Stimulated activated CD8-positive, alpha-beta memory T cell treated with anti-CD3 and anti-CD28 coated beads, Interleukin-4, amount 100 ng/mL, for 4 hours (primary cell): Measurements from ENCODE around the gene YPEL2.

ENCODE experiments used
- DNase-seq, 2 donors: peaks; one replicate each; pipeline ENCODE4 v3.0.0-alpha.2; 2020; ENCODE audit warnings: low read depth in 2 of 2, low spot score in 1 of 2

The YPEL2 gene

DNA sequence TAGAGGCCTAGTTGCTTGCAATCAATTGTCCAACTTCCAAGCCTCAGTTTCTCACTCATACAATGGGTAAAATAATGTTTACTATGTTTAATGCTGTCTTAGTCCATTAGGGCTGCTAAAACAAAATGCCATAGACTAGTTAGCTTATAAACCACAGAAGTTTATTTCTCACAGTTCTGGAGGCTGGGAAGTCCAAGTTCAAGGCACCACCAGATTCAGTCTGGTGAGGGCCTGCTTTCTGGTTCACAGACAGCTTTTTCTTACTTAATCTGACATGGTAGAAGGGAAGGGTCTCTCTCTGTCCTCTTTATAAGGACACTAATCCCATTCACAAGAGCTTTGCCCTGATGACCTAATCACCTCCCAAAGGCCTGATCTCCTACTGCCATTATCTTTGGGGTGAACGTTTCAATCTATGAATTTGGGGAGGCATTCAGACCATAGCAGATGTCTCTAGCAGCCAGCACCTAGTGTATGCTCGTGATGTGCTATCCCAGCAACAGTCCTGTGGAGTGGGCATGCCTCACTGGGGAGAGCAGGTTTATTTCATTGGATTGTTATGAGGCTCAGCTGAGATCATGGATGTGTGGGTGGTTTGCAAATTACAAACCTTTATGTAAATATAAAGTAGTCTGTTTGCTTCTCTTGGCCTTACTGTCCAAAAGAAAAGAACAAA lies 25.2 kb downstream of the YPEL2 start:
- no peak for DNase-seq

DNA sequence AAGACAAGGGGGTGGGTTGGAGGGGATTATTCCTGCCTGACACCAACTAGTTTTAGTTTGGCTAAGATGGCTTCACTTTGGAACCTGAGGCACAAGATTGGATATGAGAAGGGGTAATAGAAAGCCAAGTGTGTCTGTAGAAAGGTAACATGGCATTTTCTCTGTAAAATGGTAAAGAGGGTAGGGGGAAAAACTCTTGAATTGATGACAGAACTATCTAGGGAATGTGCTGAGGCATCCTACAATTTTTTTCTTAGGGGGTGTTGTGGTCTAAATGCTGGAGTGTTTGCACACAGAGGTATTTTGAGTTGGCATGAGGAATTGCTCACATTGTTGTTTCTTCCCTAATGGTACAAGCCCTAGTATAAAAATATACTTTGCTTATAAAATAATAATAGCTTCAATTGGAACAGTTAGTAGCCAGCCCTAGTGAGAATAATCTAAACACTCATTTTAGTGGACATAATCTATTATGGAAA lies 25.8 kb downstream of the YPEL2 start:
- DNase-seq, result no peak

DNA sequence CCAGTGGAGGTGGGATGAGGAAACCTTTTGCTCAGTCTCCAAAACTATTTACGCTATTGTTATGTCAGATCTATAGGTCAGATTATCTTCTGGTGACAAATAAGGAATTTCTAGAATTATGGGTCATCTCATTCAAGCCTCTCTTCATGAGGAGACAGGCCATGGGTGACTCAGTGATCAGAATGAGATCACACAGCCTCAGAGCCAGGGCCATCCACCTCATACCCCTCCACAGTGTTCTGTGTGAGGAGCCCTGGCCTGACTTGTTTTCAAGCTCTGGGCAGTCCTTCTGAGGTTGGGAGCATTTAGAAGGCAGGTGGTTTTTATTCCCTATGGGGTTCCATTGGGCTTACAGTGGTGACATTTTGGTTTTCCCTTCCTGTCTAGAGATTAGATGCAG lies 26.5 kb downstream of the YPEL2 start:
- DNase-seq, result no peak

DNA sequence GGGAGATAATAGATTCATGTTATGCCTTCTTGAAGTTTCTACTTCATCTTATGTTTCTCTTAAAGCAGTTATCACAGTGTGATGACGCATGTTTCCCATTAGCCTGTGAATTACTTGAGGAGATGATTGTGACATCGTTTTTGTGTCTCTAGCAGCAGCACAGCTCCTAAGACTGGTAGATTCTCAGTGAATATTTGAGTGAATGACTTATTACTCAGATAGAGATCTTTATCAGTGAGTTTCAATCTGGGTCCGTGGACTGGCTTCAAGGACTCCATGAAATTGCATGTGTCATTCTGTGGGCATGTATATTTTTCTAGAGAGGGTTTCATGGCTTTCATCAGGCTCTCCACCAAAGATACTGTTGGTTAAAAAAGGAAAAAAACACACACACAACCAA lies 29.9 kb downstream of the YPEL2 start:
- no peak for DNase-seq

DNA sequence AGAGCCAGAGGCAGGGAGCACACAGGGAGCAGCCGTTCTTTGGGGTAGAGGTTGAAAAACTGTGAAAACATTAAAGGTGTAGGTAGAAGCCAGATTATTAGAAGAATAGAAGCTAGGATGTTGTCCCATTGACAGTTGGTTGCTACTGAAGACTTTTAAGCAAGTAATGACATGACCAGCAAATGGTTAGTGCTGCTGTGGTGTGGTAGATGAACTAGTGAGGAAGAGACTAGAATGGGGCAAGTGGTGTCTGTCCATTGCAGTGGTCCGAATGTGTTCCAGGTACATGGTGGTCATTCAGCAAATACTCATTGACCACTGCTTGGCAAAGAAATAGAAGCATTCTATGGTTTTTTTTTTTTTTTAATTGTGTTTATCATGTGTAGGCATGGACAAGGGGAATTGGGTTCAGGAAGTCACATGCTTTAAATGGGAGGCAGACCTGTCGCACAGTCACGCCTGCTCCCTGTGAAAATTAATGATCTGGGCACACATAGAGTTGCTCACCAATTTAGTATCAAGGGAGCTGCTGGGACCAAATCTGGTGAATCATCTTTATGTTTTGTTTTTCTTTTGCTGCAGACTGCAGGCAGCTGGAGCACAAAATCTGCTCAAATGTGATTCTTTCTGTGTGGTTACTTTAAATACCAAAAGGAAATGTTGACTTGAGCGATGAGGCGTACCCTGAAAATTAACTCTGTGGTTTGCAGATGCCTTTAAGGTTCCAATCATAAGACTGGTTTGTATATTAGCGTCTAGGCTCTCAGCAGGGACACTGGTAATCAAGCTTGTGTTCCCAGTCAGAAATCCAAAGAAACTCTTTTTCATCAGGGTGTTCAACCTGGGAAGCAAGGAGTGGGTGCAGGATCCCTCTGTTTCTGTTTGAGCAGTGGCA lies 30.7 kb downstream of the YPEL2 start:
- DNase-seq, result peak in 1 of 2 donors; percentile 12

DNA sequence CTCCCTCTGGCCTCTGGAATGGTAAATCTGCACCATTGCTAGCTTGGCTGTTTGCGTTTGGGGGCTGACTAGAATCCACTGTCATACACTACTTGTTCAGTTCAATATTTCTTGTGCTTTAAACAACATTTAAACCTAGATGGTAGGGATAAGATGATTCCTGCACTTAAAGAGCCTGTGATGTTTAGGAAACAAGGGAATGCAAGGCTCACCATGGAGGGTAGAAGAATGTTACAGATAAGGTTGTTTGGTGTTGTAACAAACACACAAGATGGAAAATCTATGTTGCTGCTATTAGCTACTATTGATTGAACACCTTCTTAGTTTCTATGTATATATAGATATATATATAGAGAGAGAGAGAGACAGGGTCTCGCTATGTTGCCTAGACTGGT lies 31.4 kb downstream of the YPEL2 start:
- no peak for DNase-seq

DNA sequence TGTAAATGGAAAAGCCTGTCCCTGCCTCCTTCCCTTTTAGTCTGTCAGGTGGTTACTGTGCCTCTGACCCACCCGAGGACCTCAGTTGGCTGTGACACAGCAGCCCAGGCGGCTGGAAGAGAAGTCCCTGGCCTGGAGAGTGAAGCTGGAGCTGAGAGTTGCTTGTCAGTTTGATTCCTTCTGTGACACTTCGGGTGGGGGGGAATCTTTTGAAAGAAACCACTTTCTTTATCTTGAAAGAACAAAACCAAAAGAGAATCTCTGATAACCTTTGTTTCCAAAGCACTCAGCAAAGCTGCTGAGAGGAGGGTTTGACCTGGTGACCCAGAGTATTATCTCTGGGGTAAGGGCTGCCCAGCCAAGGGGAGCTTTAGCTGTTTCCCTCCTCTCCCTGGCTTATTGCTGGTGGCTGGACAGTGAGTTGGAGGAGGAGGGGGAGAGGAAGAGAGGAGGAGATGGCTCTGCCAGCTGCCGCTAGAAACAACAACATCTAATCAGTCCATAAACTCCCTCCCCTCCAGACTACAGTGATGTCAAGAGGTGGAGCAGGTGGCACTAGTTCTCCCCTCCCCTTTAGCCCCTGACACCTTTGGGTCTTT lies 34.0 kb downstream of the YPEL2 start:
- no peak for DNase-seq

DNA sequence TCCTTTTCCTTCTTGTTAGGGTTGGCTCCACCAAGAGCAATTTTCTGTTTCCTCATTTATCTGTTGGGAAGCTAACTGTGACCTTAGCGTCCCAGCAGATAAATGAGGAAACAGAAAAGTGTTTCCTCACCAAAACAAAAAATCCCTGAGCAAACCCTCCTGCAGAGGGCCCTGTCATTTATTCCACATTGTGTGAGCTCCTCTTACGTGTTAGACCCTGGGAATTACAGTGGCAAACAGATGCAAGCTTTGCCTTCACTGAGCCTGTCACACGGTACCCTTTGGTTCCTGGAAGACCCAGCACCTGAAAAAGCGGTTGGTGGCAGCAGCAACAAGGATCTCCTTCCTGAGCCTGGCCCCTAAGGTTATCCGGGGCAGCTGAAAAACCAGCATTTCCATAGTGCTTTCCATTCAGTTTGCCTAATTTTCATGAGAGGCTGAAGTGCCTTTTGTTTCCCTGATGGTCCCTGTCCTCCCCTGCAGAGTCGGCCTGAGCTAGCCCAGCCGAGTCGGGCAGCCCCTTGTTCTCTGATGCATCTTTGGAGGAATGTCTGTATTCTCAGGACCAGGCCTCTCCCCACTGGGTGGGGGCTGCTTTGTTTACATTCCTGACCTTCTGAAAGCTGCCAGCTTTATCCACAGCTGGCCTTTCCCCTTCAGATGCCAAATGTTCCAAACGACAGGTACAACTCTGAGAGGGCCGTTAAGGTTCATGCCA lies 34.7 kb downstream of the YPEL2 start:
- no peak for DNase-seq

DNA sequence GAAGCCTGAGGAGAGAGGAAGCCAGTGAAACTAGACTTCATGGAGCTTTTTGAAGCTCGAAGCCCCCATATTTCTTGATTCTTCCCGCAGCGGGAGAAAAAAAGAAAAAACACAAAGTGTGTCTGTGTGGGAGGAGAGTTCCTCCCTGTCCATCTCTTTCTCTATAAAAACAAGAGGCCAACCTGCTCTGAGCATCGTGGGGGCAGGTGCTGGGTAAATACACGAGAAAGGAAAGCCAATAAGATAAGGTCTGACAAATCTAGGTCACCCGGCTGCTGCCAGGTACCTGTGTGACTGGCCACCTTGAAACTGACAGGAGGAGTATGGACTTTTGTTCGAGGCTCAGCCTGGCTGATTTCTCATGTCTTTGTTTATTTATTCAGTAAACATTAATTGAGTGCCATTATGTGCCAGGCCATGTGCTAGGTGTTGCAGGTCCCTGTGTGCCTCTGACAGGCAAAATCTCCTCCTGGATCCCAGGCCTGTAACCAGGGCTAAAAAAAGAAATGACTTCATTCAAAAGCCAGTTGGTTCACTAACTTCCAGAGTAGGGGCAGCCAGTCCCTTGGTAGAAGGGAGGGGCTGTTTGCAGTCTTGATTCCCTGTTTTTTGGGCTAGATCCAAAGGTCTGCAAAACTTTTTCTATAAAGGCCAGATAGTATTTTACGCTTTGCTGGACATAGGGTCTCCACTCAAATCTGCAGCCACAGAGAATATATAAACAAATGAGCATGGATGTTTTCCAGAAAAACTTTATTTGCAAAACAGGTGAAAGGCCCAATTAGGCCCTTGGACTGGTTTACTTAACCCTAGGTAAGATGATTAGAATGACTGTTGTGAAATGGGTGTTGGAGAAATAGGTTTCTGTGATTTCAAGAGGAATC lies 35.6 kb downstream of the YPEL2 start:
- no peak for DNase-seq

DNA sequence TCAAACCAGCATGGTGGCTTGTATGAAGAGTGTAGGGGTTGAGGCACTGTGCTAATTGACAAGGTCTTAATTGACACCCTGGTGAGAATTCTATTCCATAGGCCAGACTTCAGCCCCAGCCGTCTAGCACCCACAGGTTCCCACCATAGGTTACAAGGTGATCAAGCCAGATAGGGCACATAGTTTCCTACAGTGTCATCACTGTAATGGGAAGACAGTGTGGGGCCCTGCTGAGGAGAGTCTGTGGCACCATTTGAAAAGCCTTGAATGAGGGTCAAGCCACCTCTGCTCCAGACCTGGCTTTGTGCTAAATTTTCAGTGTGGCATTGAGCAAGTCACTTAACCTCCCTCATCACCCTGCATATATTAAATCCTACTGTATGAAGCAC lies 36.2 kb downstream of the YPEL2 start:
- no peak for DNase-seq

DNA sequence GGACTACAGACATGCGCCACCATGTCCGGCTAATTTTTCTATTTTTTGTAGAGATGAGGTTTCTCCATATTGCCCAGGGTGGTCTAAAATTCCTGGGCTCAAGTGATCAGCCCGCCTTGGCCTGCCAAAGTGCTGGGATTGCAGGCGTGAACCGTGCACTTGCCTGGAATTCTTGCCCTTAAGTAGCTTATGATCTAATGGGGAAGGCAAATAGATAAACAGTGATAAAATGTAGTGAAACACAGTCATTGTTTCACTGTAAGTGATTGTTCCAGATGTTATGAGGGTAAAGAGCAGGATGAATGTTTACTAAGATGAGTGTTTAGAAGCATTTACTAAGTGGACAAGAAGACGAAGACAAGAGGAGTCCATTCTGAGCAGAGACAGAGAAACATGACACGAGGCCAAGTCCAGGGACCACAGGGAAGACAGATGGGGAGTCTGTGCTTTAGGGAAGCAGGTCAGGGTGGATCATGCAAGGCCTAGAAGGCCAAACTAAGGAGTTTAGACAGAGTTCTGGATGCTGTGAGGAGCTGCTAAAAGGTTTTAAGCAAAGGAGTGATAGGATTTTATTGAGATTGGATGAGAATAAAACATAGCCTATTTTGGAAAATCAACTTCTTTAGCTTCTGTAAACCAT lies 36.9 kb downstream of the YPEL2 start:
- no peak for DNase-seq

DNA sequence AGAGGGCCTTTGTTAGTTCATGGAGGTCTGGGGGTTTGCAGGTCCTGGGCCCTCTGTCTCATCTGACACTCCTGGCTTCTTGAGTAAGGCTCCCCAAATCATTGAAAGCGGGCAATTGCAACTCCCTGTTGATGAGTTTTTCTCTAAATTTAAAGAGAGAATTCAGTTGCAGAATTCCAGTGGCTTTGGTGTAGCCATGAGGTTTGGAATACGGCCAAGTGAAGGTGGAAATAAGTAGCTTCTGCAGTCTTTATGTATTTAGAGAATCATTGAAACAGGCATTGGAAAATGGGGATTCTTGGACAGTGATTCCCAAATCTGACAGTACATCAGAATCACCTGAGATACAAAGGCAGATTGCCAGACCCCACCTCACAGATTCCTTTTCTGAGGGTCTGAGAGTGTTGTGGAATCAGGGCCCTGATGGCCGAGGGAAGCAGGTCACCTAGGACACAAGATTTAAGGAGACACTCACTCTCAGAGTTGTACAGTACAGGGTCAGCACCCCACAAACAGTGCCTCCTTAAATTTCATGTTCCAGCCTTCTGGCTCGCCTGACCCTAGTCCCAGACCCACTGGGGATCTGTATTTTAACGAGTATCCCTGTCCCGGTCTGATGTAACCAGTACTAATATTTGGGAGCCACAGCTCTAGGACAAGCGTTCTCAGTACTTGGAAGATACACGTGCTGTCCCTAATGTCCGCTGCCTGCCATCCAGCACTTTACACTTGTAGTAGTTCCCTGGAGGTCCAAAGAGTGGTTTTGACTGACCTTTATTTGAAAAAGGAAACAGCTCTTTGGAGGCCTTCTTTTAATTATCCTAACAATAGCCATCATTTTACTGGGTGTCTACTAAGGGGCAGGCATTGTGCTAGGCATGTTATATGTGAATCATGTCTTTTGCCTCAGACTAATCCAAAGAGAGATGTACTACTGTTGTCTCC lies 37.8 kb downstream of the YPEL2 start:
- DNase-seq, result no peak

DNA sequence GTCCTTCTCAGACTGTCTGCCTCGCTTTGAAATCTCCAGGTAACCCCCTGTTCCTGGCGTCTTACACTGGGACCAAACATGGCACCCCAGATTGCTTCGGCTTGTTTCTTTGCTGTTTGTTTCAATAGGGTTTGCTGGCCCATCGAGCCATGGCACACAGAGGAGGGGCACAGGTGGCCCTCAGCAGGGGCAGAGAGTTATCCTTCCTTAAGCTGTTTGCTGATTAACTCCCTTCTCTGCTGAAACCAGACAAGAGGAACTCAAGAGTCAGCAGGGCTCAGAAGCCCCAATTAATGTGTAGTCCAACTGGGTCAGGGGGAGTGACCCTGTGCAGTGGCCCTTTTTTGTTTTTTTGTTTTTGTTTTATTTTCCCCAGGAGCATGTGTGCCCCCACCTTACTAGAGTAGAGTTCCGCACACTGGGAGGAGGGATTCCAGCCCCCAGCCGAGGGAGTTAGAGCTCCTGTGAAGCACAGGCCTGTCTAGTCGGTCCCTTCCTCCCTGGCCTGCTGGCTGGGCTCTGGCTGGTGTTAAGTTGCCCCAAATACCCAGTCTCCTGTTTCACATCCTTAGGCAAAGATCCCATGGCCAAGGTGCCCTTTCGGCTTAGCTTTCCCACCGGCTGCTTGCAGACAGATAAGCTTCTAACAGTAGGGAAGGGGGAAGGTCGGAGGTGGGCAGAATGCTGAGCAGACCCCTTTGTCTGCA lies 39.3 kb downstream of the YPEL2 start:
- DNase-seq, result no peak

DNA sequence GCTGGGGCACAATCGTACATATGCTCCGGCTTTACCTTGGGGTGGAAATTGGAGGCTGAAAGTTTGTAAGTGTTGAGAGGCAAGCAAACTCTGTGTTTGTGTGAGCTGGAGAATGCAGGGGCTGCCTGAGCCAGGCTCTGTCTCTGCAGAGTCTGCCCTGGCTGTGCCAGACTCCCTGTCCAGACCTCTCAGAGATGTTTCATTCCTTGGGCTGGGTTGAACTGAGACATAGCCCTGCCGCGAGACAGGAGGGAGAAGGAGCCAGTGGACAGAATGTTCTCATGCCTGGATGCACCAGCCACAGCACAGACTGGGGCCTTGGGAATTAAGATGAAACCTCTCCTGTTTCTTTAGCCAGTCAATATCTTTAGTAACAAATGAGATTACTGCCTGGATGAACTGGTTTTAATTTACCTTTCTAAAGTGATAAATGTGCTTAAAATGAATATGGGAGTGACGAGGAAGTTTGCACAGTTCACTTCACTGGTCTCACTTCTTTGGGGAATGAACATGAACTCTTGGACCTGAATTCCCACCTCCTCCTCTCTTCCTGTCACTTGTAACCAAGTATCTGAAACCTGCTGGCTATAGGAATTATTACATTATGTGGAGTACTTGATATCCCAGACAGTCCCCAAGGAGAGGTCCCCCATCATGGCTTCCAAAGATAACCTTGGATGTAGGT lies 40.1 kb downstream of the YPEL2 start:
- DNase-seq, result no peak

DNA sequence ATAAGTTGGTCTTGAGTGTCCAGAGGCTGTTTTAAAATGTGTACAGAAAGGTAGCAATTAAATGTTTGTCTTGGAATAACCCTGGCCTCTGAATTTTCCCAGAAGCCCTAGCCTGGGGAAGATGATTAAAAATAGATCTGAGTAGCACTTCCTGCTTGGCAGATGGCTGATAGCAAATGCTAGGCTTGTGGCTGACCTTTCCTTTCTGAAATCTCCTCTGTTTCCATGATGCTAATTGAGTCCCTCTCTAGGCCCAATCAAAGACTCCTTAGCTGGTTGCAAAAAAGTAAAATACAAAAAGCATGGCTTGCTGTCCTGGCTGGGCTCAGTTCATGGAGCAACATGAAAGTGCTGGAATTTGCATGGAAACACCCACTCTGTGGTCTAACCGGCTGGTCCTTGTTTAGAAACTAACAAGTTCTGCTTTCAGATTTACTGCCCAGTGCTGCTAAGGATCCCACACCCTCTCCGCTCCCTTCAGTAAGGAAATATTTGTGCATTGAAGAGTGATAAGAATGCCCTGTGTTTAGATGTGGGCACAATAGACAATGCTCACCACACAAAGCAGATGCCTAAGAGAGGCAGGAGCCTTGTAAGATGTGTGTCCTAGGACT lies 40.8 kb downstream of the YPEL2 start:
- no peak for DNase-seq

DNA sequence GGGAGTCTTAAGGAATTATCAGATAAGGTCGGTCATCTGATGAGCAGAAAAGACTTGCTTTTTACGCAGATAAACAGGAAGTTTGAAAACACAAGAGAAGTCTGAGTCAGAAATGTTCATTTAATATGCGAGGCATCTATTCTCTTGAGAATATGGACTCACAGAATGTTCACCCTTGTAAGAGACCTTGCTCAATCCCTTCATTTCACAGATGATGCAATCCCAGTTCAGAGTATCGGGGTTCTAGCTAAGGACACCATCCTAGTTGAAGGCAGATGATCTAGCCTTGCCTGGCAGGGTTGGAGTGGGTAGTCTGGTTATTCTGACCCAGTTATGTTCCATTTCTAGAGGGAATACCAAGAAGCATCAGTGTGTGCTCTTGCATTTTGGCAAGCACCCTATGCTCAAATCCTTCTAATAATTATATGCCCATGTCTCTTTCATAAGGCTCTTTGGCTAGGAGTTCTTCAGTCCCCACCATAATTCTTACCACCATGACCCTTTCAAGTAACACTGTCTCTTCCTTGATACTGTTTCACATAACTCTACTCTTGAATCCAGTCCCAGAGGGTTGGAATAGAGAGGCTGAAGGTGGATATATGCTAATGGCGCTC lies 42.5 kb downstream of the YPEL2 start:
- no peak for DNase-seq

DNA sequence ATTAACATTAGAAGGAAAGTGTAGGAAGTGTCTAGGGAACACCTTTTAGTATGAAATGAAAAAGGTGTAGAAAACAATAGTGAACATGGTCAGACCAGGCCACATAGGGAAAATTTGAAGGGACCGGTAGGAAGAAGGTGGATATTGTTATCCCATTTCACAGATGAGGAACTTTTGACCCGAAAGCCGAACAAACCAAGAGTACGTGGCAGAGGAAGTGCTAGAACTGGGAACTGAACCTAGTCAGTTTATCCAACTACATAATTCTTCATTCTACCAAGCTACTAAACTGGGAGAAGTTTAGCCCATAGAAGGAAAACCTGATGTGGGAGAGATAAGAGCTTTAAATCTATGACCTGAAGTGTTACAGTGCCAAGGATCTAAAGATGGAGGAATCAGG lies 43.2 kb downstream of the YPEL2 start:
- DNase-seq, result no peak
